ENCODE measurements around the gene NIM1K. TPM values are rescaled to one million over a fixed set of nuclear protein-coding genes. Genes with fewer than 3 reads are reported as not detected.

NIM1K gene
- total RNA-seq, 2 donors from 2014 or later: 0.85 TPM; not detected in 1

- Histone ChIP-seq H3K36me3 (no peaks in the 10 kb centered on the region), H3K4me1 (ENCODE audit: control insufficient read depth in 1 of 2, low read depth in 2 of 2) (no peaks in the 10 kb centered on the region), H3K9me3 (no peaks in the 10 kb centered on the region), H3K27ac (no peak overlapping the region), H3K4me3 (no peak overlapping the region), H3K27me3 (replicated peaks; ENCODE audit: insufficient read depth) (no peaks in the 10 kb centered on the region)
- no peak for DNase-seq (ENCODE audit: low spot score)
- ATAC-seq (ENCODE audit: insufficient number of reproducible peaks, low FRiP score, low read depth): no peak
- no peak for TF ChIP-seq CTCF (IDR thresholded peaks at IDR 0.05)
Measured at GRCh38 chr5:43210570-43210969, 18.5 kb downstream of the NIM1K start.

- H3K9me3 ChIP-seq: no peaks in the 10 kb centered on the region
- no peak for DNase-seq (ENCODE audit: low spot score)
- TF ChIP-seq CTCF (IDR thresholded peaks at IDR 0.05): no peak
- no peak for ATAC-seq (ENCODE audit: insufficient number of reproducible peaks, low FRiP score, low read depth)
- H3K36me3 ChIP-seq: no peaks in the 10 kb centered on the region
- H3K27me3 ChIP-seq (replicated peaks; ENCODE audit: insufficient read depth): no peaks in the 10 kb centered on the region
- H3K4me3 ChIP-seq: no peak overlapping the region
- no peak overlapping the region for H3K27ac ChIP-seq
- H3K4me1 ChIP-seq (ENCODE audit: control insufficient read depth in 1 of 2, low read depth in 2 of 2): no peaks in the 10 kb centered on the region
Measured at GRCh38 chr5:43213951-43214350, 21.9 kb downstream of the NIM1K start.

GRCh38 chr5:43215073-43215631 is 23.1 kb downstream of the NIM1K start:
- Histone ChIP-seq H3K4me1 (ENCODE audit: control insufficient read depth in 1 of 2, low read depth in 2 of 2) (no peaks in the 10 kb centered on the region), H3K4me3 (no peak overlapping the region), H3K27me3 (replicated peaks; ENCODE audit: insufficient read depth) (no peaks in the 10 kb centered on the region), H3K9me3 (no peaks in the 10 kb centered on the region), H3K27ac (no peak overlapping the region), H3K36me3 (no peaks in the 10 kb centered on the region)
- TF ChIP-seq CTCF (IDR thresholded peaks at IDR 0.05): no peak
- ATAC-seq (ENCODE audit: insufficient number of reproducible peaks, low FRiP score, low read depth): no peak
- no peak for DNase-seq (ENCODE audit: low spot score)

GRCh38 chr5:43216941-43217340 is 24.9 kb downstream of the NIM1K start:
- no peak for TF ChIP-seq CTCF (IDR thresholded peaks at IDR 0.05)
- Histone ChIP-seq H3K9me3 (no peaks in the 10 kb centered on the region), H3K4me1 (ENCODE audit: control insufficient read depth in 1 of 2, low read depth in 2 of 2) (no peaks in the 10 kb centered on the region), H3K36me3 (no peaks in the 10 kb centered on the region), H3K27ac (no peak overlapping the region), H3K27me3 (replicated peaks; ENCODE audit: insufficient read depth) (no peaks in the 10 kb centered on the region), H3K4me3 (no peak overlapping the region)
- ATAC-seq (ENCODE audit: insufficient number of reproducible peaks, low FRiP score, low read depth) (no peak), DNase-seq (ENCODE audit: low spot score) (no peak)

- no peaks in the 10 kb centered on the region for H3K36me3 ChIP-seq
- no peak for DNase-seq (ENCODE audit: low spot score)
Measured at GRCh38 chr5:43219120-43219519, 27.1 kb downstream of the NIM1K start.

More at GRCh38 chr5:43219120-43219519, 27.1 kb downstream of the NIM1K start:
- Histone ChIP-seq H3K4me3 (no peak overlapping the region), H3K27me3 (replicated peaks; ENCODE audit: insufficient read depth) (no peaks in the 10 kb centered on the region), H3K4me1 (ENCODE audit: control insufficient read depth in 1 of 2, low read depth in 2 of 2) (no peaks in the 10 kb centered on the region), H3K9me3 (no peaks in the 10 kb centered on the region), H3K27ac (no peak overlapping the region)
- no peak for TF ChIP-seq CTCF (IDR thresholded peaks at IDR 0.05)
- no peak for ATAC-seq (ENCODE audit: insufficient number of reproducible peaks, low FRiP score, low read depth)

All from thoracic aorta (tissue), 2 donors.